GM20000 (cell line): ENCODE measurements around the gene PRELID3B.
"Not testable (repeated sequence)": the region's sequence is repeated elsewhere in the genome, so short reads cannot be mapped to it uniquely, and the experiment has no call there.

ENCODE experiments used
- DNase-seq: peaks from one replicate; pipeline ENCODE4 v3.0.0; 2012; ENCODE audit warnings: low spot score
- TF ChIP-seq, protein P1 (sequence below): IDR thresholded peaks from 2 replicates; pipeline ENCODE4 v1.5.1; 2012; ENCODE audit warnings: mild to moderate bottlenecking, control low read depth; ENCODE audit errors: extremely low read depth, missing control alignments

PRELID3B gene

GRCh38 chr20:59048681-59049030 lies 6.1 kb upstream of the PRELID3B start:
- TF ChIP-seq, protein P1, sequence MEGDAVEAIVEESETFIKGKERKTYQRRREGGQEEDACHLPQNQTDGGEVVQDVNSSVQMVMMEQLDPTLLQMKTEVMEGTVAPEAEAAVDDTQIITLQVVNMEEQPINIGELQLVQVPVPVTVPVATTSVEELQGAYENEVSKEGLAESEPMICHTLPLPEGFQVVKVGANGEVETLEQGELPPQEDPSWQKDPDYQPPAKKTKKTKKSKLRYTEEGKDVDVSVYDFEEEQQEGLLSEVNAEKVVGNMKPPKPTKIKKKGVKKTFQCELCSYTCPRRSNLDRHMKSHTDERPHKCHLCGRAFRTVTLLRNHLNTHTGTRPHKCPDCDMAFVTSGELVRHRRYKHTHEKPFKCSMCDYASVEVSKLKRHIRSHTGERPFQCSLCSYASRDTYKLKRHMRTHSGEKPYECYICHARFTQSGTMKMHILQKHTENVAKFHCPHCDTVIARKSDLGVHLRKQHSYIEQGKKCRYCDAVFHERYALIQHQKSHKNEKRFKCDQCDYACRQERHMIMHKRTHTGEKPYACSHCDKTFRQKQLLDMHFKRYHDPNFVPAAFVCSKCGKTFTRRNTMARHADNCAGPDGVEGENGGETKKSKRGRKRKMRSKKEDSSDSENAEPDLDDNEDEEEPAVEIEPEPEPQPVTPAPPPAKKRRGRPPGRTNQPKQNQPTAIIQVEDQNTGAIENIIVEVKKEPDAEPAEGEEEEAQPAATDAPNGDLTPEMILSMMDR = no peak
- no peak for DNase-seq

DNA sequence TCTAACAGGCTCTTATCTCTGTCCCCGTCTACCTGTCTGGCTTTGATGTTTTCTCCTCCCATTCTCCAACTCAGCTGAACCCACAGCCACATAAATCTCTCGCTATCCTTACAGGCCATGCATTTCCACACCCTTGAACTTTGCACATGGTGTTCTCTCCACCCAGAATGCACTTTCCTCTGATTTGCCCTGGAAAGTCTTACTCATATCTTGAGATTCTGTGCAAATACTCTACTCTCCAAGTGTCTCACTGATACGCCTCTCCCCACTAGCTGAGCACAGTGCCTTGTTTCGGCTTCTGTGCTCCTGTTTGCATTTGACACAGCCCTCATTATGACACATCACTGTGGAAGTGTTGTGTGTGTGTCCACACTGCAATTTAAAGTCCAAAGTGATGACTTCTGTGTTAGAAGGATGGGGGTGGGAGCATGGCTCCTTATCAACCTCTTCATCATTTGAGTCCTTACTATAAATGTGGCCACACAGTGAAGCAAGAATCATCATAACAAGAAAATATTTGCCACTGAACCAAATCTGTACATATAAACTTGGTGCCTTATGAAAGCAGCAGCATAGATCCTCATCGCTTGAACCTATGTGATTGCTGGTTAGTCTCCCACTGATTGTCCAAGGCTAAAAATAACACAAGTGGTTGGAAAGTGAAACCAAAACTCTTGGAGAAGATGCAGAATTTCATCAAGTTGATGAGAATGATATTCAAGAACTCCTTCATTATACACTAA lies 5.5 kb upstream of the PRELID3B start:
- DNase-seq = no peak

DNA sequence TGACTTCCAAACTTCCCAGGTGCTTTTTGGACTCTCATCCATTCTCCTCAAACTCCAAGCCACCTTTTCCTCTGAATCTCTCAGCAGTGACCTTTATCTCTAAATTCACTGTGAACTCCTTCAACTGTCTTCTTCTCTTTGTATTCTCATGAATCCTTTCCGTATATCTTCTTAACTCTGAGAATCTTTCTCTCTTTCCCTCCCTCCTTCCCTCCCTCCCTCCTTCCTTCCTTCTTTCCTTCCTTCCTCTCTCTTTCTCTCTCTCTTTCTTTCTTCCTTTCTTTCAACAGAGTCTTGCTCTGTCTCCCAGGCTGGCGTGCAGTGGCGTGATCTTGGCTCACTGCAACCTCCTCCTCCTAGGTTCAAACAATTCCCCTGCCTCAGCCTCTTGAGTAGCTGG lies 4.3 kb upstream of the PRELID3B start:
- DNase-seq = no peak
- TF ChIP-seq, protein P1 = no peak

More for the DNA sequence above, 5.5 kb upstream of the PRELID3B start:
- TF ChIP-seq, protein P1 = no peak

- no peak for DNase-seq
- TF ChIP-seq, protein P1 = no peak
Observed at GRCh38 chr20:59044796-59045195, 2.2 kb upstream of the PRELID3B start.

DNA sequence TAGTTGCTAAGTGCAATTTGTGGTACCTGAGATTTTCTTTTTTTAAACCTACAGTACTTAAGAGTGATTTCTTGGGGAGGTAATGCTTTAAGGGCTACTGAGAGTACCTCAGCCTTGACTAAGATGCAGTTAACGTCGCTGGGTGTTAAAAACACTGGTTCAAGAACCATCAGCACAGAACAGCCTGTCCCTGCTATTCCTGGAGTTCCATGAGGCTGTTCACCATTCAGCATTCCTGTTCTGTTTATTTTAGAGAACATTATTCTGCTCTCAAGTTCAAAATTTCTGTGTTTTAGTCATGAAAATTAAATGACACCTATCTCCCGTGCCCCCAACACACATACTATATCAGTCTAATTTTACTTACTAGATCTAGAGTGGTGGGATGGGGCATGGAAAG lies 1.7 kb upstream of the PRELID3B start:
- TF ChIP-seq, protein P1 = no peak
- no peak for DNase-seq

DNA sequence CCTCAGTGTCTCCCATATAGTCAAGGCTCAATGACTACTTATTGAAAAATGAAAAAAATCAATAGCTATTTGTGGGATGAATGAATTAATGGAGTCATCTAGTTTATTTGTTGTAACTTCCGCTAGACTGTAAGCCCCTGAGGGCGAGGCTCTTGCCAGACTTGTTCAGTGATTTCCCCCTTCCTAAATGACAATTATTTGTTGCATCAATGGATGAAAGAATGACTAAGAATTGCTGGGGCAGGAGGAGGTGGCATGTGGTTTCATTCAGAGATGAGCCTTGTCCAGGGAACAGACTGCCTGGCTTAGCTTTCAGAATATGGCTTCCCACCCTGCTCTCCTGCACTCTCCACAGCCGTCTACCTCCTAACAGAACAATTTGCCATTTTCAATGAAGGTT lies 1.1 kb upstream of the PRELID3B start:
- DNase-seq = no peak
- TF ChIP-seq, protein P1 = no peak

- peak; percentile 99 for DNase-seq
- TF ChIP-seq, protein P1 = no peak
Observed at GRCh38 chr20:59042796-59043631, 428 bp upstream of the PRELID3B start.

GRCh38 chr20:59041487-59041886 lies 1.1 kb downstream of the PRELID3B start:
- not testable (repeated sequence) for DNase-seq
